Hematopoietic multipotent progenitor cell treated with erythropoietin and hydrocortisone succinate and interleukin-3 and kit ligand, for 17 days (in vitro differentiated cells): ENCODE data around the gene TIMP3.

Experiments
- DNase-seq: peaks from one replicate; pipeline ENCODE4 v3.0.0-alpha.2; 2015; ENCODE audit warnings: low spot score

Gene TIMP3

DNA sequence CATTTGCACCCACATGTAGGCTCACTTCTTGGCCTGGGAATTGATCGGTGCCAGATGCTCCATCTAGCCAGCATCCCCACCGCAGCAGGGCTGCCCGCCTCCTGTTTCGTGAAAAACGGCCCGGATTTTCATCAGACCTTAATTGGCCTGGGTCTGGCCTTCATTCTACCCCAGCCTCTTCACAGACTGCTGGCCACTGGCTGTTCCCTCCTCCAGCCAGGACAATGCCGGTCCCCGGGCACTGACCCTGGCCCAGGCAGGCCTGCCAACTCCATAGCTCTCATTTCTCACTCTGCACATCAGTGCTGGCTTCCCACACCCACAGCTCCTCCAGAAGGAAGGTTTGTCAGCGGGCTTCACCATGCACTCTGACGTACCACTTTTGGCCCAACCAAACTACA, 27.9 kb downstream of the TIMP3 start:
- no peak for DNase-seq

DNA sequence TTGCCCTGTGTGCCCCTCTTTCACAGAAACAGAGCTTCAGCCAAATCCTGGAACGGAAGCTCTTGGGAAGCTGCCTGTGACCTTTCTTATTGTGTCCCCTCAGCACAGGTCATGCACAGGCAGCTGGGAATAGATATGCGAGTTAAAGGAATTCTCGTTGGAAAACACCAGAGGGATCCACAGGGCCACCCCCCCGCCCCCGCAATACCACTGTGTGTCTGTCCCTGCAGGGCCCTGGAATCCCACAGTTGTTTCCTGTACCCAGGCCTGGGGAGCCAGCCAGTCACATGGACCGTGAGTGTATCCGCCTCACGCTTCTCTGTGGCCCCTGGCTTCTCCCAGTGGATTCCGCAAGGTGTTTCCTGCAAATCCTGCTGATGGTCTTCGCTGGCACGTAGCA, 29.0 kb downstream of the TIMP3 start:
- DNase-seq: no peak

DNA sequence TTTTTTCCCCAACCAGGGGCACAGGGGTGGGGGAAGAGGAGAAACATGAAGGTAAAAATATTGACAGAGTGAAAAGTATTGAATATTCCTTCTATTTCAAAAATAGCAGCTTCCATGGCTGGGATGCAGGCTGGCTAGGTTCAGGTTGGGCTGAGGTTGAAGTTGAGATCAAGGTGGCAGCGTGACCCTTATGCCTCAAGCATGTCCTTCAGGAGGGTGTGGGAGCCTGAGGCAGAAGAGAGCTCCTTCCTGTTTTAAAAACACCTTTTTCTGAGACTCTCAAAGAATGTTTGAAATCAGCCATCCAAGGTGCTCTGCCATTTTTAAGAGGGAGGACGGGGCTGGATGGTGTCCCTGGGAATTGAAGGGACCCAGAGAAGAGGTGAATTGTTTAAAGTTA, 29.5 kb downstream of the TIMP3 start:
- no peak for DNase-seq

DNA sequence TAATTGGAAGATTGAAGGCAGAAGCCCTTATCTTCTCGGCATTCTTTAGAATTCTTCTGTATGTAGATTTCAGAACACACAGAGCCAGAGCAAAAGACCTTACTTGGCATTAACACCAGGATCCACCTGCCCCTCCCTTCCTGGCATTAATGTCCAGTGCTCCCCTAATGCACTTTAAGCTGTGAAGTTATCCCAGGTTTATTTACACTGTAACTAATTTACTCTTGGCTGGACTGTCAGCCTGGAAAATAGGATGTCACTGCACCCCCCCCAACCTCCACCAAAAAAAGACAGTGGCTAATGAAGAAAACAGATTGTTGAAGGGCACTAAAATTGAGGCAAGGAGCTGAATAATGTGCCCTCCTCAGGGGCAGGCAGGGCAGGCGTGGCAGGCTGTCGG, 30.1 kb downstream of the TIMP3 start:
- DNase-seq: no peak

DNA sequence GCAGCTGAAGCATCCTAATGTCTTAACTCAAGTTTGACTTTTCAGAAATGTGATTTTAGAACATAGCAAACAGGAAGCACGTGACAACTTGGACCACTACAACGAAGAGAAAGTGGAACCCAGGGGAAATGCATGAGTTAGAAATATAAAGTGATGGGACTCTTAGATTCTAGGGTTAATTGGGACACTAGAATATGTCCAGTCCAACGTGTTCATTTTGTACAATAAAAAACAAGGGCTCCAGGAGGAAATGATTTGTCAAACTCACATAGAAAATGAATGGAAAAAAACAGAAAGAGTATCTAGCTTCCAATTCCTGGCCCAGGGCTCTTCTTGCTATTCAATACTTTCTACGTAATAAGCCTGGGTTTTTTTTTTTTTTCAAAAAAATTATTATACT, 30.7 kb downstream of the TIMP3 start:
- DNase-seq: no peak

DNA sequence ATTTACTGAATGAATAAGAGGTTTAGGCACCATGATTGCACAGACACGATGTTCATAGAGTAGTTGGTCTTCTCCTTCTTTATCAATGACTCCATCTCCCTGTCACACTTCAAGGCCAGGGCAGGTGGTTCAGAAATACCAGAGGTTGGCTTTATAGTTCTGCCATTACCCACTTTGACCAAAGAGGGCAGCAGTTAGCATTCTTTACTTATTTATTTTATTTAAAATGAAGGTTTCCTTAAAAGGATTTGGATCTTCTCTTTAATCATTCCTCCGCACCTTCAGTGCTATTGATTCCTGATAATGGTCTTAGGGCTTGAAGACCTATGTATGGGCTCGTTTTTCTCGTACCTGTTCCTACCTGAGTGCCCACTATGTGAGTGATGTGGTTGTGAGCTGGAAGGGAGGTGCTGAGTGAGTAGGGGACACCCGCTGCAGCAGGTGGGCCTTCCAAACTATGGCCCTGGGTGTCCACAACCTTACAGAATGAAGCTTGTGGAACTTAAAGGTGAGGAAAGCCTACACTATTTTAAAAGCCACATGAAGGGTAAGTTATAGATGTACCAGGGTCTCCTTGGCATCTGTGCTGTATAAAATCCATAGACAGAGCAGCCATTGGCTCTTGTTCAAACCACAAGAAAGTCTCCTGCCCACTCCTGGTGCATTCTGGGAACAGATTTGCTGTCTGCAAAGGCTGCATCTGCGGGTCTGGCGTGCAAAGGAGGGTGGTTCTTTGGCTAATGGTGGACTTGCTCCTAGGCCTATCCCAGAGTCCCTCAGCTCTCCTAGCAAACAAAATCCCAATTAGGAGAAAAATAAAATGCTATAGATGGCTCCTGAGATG, 35.0 kb downstream of the TIMP3 start:
- peak; percentile 52 for DNase-seq

DNA sequence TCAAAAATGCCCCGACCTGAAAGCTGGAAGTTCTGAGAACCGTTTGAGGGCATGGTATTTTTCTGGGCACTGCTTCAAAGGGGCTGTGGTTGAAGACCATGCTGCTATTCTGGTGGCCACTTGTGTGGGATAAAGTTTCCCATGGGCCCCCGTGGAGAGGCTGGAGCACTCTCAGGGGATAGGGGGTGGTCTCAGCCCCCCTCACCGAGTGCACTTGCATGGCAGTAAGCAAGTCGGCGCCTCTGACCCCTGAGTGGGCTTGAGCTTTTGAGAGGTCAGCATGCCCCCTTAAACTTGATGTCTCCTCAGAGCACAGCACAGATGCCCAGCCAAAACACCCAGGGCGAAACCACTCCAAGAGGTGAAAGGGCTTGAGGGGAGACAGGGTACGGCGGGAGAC, 35.6 kb downstream of the TIMP3 start:
- DNase-seq: no peak

DNA sequence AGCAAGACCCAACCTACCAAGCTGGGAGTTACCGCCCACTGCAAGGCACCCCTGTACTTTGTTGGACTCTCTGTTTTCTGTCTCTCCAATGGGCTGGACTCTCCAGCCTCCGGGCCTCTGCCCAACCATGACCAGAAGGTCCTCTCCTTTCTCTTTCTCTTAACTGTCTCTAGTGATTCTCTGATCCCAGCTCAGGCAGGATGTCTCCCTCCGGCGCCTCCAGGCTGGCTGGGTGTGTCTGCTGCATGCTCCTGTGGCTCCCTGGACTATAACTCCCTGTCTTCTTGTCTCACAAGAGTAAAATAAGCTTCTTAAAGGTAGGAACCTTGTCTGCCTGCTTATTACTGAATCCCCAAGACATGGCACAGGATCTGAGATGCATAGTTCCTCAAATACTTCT, 36.3 kb downstream of the TIMP3 start:
- no peak for DNase-seq

DNA sequence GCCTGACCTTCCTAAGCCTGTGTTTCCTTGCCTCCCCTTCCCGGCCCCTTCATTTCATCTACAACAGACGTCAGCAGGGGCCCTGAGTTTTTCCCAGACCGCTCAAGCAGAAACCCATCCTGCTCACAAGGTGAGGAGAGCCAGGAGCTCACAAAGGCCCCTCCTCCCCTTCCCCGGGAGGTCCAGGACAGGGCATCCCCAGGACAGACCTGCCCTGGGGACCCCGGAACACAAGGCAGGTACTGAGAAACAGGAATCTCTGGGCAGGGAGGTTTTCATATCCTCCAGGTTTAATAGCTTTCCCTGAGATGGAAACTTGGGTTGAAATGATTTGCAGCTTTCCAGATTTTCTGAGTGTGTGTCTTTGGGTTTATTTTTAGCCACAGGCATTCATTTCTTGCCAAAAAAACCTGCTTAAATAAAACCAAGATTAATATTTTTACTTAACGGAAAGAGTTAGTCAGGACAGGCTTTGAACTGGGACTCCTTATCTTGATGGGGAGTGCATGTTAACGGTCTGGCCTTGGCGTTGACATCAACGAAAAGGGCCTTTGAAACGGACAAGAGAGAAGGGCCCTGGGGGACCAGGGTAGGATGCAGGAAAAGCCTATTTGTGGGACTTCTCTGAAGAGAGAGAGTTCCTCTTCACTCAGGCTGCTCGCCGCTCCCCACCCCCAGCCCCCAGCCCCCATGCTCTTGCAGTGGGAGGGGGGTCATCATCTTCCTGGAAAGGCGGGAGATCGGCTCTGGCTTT, 38.5 kb downstream of the TIMP3 start:
- DNase-seq: no peak

DNA sequence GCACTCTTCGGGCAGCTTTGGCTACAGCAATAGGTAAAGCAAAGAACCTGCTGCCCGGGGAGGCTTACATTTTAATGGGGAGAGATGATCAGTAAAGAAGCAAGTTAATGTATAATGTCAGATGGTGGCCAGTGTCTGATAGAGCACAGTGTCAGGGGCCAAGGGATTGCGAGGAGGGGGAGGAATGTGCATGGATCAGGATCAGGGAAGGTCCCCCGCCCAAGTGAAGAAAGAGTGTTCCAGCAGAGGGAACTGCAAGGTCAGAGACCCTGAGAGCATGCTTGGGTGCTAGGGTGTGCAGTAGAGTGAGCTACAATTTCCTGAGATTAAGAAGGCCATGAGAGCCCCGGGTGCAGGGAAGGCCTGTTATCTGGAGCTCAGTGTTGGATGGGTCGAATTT, 39.7 kb downstream of the TIMP3 start:
- no peak for DNase-seq

DNA sequence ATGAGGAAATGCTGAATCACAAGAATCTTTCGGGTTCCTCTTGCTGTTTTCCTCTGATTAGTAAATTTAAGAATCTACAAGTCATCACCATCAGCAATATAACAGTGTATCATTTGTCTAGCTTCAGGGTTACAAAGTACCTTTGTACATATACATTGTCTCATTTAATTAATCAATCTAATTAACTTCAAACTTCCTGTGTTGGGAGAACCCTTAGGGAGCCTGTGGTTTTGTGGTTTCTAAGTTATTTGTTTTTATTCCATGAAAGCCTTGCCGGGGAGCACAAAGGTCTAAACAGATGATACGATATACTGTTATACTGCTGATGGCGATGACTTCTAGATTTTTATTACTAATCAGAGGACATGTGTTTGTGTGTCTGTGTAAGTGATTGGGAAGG, 41.0 kb downstream of the TIMP3 start:
- DNase-seq: no peak

DNA sequence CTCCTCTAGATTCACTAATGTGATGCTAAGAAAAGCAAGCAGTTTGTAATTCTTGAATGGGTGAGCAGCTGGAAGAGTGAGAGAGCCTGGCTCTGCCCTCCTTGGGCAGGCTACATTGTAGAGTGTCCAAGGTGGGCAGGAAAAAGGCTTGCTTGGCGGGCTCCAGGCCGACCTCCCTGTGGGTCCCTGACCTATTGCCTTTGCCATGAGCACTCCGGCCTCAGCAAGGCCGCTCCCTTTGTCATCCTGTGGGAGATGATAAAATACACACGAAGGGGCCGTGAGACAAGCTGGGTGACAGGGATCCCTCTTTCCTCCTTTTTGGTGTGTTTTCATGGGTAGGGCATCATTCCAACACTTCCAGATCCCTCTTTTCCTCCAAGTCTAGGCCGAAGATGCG, 41.8 kb downstream of the TIMP3 start:
- DNase-seq: no peak

DNA sequence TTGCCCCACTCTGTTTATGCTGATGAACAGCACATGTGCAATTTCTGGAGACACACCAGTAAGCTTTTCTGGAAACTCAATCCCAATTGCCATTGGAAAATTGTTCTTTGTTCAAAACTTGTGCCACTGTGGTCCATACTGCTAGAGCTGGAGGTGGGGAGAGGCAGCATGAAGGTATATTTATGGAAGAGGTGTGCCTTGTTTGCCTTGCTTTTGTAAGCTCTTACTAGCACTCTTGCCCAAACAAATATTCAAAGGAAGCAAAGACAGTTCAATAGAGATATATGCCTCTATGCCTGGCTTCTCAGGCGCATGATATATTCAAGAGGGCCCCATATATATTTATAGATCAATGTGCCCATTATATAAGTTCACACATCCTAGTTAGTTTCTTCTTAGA, 42.7 kb downstream of the TIMP3 start:
- no peak for DNase-seq

DNA sequence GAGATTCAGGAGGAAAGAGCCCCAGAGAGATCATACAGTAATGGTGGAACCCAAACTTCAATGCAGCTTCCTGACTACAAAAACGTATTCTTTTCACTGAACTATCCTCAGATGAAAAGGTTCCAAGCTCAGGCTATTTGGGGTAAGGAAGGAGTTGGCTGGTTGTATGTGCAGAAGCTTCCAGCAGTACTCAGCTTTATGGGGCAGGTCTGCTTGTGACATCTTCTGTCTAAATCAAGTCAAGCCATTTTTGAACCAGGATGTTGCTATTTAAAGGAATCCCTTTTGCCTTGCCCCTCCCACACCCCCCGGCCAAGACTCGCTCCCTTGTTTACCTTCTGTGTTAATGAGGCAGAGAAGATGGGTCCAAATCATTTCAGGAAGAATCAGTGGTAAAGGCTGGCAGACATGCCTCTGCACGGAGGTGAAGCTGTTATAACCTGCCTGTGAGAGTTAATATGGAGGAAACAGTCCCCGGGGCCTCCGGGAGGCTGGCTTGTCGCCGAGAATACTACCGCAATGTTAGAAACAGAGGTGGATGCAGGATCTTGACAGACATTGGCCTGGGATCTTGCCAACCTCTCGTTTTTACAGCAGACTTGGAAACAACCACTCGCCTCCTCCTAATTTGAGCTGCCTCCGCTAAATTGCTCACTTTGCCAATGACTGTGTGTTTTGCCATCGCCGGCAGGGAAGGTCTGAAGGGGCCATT, 45.4 kb downstream of the TIMP3 start:
- no peak for DNase-seq

DNA sequence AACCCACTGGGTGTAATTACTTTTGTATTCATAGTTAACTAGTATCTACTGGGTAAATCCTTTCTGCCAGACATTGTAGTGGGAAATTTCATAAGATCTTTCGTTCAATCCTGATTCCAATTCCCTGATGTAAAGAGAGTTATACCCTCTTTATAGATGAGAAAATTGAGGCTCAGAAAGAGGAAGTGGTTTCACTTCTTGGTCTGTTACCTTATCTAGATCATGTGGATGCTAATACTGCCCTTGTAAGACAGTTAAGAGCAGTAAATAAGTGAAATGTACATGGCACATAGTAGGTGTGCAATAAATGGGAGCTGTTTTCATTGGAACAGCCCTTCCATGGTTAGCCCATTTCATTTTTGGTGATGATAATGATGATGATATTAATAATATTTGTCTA, 46.7 kb downstream of the TIMP3 start:
- DNase-seq: no peak

DNA sequence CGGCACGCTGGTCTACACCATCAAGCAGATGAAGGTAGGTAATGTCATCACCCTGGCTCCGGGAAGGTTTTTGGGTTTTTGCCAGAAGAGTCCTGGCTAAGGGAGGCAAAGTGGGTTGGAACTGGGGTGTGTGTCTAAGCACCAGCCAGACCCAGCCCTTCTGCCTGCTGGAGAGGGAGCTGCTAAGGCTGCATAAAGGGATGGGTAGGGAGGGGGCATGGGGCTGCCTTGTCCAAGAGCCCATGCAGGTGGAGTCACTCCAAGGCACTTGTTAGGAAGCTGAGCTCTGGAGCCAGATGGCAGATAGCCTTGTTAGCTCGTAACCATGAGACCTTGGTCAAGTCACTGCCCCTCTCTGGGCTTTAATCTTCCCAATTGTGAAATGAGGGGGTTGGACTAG, 48.0 kb downstream of the TIMP3 start:
- no peak for DNase-seq

DNA sequence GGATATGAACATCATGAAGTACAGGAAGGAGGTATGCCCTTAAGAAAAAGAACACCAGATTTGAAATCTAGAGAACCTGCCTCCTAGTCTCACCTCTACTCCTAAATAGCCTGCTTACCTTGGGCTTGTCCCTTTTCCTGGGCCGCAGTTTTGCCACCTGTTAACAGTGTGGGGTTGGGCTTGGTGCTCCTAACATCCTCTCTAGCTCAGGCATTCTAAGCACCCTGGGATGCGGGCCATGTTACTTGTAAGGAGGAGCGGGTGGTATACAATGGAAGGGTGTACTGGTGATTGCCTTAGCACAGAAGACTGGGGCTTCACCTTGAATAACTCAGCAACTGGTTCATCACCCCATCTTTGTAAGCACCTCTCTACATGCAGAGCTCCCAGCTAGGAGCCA, 48.7 kb downstream of the TIMP3 start:
- no peak for DNase-seq

DNA sequence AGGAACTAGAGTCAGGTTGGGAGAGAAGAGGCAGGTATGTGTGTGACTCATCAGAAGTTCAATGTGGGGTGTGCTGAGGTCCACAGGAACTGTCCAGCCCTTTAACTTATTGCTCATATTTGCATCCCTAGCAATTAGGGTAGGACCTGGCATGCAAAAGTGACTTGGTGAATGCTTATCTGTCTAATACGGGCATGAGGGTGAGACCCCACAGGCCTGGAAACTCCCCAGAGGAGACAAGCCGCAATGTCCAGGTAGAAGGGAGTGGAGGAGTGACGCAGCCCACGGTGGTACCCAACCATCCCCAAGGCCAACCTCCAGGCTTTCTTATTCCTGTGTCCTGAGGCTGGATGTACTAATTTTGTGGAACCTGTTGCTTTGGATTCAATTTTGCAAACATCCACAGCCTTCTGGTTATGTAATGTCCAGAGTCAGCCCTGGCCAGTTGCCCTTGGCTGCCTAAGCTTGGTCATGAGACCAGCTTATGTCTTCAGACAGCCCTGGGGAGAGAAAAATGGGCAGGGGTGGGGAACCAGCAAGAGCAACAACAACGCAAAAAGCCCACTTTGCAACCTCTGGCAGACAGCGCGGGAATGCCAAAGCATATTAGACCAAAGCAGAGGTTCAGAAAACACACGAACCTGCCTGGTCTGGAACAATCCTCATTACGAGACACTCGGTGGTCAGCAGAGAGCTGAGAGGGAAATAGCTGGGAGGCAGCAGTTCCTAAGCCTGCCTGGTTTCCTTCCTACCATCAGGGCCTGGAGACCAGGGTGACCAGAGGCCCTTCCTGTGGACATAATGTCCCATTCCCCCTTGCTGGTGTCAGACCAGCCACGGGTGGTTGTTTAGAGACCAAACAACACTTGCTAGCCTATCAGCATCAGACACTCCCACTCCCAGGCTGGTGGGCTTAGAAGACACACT, 49.3 kb downstream of the TIMP3 start:
- DNase-seq: no peak

DNA sequence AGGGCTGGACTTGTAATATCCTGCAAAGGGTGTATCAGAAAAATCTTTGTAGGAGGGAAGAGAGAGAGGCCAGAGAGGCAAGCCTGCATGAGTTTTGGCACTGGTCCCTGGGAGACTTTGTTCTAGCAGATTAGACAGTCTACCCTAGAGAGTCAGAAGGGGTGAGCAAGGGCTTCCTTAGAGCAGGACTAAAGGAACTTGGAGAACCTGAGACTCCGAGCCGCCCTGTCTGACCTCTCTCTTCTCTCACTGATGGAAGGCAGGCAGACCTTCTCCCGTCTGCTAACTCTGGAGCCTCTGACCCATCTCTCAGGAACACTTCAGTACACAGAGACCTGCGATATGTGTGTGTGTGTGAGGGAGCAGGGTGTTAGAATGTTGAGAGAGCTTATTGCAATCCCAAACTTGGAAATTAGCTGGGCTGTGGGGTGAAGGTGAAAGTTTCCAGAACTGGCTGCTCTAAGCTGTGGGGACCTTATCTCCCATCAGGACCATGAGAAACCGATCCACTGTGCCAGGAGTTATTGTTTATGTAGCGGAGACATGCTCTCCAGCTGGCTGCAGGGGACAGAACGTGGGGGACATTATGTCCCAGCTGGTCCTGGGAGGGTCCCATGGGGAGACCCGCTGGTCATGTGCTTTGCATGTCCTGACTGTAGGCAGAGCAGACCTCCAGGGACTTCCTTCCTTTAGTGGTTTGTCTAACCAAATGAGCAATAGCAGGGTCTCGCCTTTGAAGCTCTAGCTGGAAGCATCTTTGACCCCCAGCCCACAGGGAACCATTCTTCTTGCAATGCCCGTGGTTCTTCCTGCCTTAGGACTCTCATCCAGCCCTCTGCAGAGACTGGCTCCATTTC, 51.1 kb downstream of the TIMP3 start:
- peak; percentile 22 for DNase-seq

DNA sequence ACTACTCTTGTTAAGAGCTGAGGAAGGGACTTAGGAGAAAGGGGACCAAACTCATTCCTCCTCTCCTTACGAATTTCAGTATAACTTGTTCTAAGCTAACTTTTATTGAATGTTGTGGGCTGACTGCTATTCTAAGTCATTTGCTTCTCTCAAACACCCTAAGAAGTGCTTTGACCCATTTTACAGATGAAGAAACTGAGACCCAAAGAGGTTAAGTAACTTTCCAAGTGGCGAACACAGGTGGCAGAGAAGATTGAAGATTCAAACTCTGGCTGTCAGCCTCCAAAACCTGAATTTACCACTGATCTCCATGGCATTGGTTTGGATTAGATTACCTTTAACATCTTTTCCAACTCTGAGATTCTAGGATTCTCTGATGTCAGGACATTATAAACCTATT, 52.2 kb downstream of the TIMP3 start:
- no peak for DNase-seq

DNA sequence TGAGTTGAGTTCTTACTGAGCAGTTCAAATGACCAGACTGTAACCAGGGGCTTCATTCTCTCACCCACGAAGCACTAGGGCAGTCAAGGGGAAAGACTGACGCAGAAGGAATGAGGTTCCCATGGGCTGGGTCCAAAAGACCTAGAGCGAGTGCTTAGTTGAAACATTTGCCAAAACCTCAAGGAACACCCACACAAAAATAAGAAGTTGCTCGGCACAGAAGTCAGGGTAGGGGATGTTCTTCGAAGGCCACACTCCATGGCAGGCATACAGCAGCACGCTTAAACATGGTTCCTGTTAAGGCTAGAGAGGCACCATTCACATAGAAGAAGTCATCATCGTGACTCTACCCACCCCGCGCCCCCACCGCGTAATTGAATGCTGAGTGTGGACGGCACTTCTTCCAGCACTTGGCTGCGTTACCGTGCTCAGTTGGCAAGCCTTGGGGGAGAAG, 52.9 kb downstream of the TIMP3 start:
- no peak for DNase-seq
